Stimulated activated CD8-positive, alpha-beta memory T cell treated with anti-CD3 and anti-CD28 coated beads, Interleukin-4, amount 100 ng/mL, for 4 hours (primary cell): Measurements from ENCODE around the gene SMAD3.
A peak's percentile ranks its signal among the peaks of the same experiment; 100 is the strongest.
"Not testable (repeated sequence)": the region's sequence is repeated elsewhere in the genome, so short reads cannot be mapped to it uniquely, and the experiment has no call there.

ENCODE experiments used
- DNase-seq, 2 donors: peaks; one replicate each; pipeline ENCODE4 v3.0.0-alpha.2; 2020; ENCODE audit warnings: low read depth in 2 of 2, low spot score in 1 of 2

Gene SMAD3

DNA sequence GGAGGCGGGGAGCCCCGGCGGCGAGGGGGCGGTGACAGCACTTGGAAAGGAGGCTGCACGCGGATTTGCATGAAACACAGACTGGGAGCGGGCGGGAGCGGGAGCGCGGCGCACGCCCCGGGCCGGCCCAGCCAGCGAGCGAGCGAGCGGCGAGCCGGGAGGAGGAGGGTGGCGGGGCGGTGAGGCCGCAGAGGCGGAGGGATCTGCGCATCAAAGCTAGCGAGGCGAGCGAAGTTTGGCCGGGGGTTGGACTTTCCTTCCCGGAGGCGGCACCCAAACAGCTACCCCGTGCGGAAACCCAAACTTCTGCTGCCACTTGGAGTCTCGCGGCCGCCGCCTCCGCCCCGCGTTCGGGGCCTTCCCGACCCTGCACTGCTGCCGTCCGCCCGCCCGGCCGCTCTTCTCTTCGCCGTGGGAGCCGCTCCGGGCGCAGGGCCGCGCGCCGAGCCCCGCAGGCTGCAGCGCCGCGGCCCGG is at the start of gene SMAD3:
TSS of gene SMAD3 (plus strand) at position 72 of the 475 bp plus-strand sequence. CDS start 553 bp downstream, outside the sequence.
- peak in 1 of 2 donors; percentile 61 for DNase-seq

DNA sequence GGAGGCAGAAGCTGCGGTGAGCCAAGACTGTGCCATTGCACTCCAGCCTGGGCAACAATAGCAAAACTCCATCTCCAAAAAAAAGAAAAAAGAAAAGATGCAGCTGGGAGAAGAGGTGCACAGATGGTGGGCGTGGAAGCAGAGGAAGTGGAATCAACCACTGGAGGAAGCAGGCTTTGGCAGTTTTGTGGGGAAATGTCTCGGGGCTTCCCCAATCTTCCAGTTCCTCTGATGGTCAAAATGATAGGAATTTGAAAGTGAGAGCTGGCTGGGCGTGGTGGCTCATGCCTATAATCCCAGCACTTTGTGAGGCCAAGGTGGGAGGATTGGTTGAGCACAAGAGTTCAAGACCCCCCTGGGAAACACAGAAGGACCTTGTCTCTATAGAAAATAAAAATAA is 48.1 kb upstream of the SMAD3 start:
- no peak for DNase-seq

DNA sequence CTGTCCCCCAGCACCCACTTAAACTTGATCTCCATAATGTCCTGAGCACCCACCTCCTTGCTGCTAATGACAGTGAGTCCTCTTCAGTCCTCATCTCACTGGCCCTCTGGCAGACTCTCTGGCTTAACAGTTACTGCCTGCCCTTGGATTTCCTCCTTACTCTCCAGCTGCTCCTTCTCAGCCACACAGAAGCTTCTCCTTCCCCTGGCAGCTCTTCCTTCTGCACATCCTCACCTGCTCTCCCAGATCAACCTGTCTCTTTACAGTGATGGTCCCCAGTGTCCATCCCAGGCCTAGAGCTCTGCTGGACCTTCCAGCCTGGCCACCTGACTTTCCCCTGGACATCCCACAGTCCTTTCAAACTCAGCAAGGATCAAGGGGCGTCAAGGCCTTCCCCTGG is 47.4 kb upstream of the SMAD3 start:
- DNase-seq: no peak

DNA sequence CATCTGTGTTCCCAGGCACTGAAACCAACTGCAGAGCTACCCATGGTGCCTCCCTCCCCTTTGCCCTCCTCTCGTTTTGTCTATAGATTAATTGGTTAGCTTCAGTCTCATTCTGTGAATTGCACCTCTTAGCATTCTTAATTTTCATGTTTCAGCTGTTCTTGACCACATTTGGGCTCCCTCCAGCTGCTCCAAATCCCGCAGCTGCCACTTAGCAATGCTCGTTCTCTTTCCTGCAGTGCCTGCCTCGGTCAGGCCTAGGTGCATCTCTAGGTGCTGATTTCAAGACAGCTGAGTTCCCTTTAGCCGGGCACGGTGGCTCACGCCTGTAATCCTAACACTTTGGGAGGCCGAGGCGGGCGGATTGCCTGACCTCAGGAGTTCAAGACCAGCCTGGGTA is 47.0 kb upstream of the SMAD3 start:
- no peak for DNase-seq

DNA sequence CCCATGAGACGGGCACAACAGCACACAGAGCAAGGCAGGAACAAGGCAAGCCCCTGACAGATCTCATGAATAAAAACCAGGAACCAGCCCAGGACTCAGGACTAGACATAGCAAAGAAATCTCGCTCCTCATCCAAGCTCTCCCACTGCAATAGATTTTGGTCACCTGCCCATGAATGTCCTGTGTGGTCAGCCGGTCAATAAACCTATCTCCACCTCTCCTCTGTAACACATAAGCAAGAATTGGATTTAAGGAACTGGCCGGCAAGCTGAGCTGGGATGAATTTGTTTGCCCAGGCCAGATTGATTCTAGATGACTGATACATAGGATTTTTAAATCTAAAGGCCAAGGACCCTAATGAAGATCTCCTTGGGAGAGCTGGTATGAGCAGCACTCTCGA is 46.3 kb upstream of the SMAD3 start:
- no peak for DNase-seq

DNA sequence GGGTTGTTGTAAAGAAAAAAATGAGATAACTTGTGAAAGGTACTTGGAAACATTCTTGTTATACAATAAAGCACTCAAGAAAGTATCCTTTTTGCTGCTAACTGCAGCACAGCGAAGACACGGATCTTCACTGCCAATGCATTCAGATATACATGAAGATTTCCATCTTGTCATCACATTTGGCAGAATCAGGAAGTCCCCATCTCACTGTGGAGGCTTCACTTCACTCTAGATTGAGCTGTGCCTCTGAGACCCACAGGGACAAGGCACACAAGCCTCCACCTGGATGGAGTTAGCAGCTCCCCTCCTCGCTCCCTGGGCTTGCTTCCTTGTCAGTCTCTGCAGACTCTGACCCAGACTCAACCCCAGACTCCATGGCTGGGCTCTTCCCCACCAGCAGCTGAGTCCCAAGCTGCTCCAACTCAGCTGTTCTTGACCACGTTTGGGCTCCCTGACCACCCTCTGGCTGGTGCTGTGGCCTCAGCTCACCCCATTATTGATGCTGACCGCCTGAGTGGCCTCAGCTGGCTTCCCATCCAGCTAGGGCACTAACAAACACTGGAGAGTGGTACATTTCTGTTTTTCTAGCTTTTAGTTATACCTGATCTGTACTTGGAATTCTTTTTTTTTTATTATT is 45.4 kb upstream of the SMAD3 start:
- DNase-seq: no peak

DNA sequence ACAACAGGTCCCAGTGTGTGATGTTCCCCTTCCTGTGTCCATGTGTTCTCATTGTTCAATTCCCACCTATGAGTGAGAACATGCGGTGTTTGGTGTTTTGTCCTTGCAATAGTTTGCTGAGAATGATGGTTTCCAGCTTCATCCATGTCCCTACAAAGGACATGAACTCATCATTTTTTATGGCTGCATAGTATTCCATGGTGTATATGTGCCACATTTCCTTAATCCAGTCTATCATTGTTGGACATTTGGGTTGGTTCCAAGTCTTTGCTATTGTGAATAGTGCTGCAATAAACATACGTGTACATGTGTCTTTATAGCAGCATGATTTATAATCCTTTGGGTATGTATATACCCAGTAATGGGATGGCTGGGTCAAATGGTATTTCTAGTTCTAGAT is 44.7 kb upstream of the SMAD3 start:
- DNase-seq: not testable (repeated sequence)

DNA sequence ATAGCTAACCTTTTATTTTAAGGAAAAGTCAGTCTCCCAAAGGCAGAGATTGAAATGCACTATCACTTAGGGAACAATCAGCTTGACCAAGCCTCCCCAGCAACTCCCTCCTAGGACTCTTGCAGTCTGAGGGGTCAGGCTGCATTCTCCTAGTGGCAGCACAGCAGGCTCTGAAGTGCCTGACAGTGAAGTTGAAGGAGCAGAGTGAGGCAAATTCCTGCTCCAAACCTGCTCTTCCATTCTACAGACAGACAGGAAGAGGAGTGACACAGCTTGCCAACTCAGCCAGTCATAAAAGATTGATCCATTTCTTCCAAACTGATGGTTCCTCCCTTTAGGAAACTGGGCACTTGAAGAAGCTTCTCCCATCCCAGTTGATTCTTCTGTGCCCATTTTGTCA is 43.9 kb upstream of the SMAD3 start:
- no peak for DNase-seq

DNA sequence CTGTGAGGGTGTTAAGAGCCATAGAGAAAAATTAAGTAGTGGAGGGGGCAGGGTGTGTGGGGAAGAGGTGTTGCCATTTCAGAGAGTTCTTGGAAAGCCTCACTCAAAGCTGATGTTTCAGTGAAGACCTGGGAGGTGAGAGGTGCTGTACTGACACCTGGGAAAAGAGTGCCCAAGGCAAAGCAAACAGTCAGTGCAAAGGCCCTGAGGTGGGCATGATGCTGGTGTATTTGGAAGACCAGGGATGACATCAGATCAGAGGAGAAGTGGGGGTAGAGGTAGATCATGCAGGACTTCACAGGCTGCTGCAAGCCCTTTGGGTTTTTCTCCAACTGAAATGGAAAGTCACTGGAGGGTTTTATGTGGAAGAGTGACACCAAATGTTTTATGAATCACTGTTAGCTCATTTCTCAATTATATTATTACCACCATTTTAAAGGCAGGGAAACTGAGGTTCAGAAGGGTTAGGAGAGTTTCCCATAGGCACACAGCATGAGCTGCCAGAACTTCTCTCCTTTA is 42.8 kb upstream of the SMAD3 start:
- DNase-seq: no peak

DNA sequence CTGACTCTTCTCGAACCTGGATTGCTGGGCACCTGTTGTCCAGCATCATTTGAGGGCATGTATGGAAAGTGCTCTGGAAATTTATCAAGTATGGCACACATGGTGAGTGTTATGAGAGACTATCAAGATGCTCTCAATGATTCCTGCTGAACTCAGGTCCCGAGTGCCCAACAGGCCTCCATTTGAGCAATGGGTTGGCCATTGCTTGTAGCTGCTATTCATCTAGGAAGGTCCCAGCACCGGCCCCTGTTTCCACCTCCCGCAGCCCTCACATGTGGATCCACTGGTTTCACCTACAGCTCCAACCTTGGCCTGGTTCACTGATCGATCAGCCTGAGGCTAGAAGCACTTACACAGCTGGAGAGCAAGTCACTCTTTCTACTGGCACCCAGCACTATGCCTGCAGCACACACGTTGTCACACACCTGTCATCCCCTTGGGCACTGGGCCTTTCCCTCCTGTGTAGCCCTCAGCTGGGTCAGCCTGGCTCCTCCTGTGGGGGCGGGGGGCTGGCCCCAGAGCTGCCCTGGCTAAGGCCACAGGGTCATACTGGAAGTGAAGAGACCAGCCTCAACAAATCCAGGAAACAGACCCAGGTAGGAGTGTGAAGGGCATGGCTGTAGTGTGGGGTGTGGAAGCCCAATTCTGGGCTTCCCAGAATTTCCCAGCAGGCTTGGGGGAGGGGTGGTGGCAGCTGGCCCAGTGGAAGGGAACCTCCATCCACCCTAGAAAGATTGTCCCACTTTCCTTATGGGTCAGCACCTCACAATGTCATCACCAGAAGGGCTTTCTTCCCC is 41.7 kb upstream of the SMAD3 start:
- DNase-seq: no peak

DNA sequence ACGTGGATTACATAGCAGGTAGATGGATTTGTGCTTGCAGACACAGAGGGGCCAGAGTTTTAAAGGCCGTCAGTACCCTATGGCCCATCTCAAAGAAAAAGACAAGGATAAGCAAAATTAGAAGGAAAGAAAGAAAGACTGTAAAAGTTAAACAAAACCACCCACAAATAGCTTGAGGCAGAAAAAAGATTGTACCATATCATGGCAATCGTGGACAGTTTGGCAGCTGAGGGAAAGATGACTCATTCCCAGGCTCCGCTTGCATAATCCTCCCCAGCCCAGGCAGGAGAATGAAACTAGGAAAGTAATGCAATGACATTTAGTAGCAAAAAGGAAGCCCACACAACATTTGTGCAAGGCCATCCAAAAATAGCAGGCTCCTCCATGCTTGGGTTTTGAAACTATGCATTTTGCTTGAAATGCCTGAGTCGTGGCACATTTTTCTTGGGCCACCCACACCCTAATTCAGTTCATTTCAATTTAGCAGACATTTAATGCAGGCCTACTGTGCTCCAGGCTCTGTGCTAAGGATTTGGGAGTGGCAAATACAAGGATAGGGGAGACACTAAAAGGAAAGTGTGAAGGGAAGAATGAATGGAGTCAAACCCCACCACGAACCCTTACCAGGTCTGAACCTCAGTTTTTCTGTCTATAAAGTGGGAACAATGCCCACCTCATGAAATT is 40.9 kb upstream of the SMAD3 start:
- DNase-seq: no peak

DNA sequence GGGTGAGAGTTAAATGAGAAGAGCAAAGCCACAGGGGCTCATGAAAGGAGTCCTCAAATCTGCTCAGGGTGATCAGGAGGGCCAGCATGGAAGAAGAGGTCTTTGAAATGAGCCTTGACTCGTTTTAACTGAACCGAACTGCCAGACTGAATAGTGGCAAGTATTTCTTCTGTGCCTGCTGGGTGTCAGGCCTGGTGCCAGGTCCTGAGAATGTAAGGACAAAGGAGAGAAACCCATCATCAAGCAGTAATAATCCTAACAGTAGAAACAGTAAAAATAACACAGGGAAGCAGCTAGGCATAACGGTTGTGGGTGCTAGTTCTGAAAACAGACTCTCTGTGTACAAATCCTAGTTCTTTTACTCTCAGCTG is 40.4 kb upstream of the SMAD3 start:
- no peak for DNase-seq

DNA sequence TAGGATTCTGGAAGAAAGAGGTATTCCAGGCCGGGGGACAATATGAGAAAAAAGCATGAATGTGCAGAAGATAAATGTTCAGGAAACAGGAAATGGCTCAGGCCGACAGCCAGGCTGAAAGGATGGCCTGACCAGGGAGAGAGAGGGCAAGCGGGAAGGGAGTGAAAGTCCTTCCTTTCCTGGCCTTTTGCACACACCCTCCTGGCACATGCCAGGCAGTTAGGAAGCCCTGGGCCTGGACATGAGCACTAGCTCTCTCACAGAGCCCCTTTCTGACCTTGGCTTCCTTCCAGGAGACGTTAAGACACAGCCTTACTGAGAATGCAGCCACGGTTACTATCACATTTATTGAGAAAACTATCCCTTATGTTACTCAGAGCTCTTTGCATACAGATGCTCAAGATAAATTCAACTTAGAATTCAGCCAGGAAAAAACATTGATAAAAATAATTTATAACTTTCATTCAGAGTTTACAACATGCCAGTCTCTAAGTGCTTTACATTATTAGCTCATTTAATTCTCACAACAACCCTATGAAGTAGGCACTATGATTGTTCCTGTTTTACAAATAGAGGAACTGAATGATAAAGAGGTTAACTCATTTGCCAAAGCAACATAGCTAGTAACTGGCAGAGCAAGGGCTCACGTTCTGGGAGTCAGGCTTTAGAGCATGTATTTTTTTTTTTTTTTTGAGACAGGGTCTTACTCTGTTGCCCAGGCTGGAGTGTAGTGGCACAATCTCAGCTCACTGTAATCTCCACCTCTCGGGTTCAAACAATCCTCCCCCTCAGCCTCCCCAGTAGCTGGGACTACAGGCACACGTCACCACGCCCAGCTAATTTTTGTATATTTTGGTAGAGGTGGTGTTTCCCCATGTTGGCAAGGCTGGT is 39.4 kb upstream of the SMAD3 start:
- no peak for DNase-seq

DNA sequence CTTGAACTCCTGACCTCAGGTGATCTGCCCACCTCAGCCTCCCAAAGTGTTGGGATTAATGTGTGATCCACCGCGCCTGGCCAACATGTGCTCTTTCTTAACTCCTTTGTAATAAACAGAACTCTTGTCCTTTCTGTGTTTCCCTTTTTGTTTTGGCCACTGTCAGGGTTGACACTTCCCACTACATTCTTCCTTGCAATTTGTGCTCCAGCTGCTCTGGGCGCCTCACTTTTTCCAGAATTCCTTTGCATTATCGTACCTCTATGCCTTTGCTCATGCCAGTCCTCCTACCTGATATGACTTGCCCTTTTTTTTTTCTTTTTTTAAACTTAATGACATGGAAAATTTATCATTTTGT is 38.8 kb upstream of the SMAD3 start:
- DNase-seq: no peak

DNA sequence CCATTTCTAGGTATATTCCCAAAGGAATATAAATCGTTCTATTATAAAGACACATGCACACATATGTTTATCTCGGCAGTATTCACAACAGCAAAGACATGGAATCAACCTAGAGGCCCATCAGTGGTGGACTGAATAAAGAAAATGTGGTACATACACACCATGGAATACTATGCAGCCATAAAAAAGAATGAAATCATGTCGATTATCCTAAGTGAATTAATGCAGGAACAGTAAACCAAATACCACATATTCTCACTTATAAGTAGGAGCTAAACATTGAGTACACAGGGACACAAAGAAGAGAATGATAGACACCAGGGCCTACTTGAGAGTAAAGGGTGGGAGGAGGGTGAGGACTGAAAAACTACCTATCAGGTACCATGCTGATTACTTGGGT is 37.0 kb upstream of the SMAD3 start:
- DNase-seq: not testable (repeated sequence)

DNA sequence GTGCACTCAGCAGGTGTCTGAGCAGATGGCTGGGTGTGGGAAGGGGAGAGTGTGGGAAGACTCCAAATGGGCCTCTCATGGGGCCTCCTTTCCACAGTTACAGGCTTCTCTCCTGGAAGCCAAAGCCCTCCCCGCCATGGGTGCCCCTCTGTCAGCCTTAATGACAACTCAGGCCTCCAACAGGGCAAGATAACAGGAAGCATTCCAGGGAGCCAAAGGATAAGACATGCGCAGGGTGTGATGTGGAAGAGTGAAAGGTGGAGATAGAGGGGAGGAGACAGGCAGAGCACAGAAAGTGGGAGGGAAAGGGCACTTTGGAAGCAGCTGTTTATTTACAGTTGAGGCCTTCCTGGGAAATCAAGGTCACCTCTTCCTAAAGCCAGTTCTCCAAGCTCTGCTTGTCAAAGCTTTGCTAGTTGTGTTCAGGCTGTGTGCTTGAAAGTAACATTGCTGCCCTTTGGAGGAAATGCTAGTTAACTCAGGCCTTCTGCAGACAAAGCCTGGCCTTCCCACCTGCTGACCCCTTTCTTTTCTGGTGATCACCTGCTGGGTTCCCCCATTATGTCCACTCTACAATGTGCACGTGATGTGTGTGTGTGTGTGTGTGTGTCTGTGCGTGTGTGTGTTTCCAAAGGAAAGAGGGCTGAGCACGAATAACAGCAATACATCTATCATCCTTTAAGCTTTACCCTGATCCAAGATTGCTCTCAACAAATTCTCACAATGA is 35.2 kb upstream of the SMAD3 start:
- DNase-seq: no peak

DNA sequence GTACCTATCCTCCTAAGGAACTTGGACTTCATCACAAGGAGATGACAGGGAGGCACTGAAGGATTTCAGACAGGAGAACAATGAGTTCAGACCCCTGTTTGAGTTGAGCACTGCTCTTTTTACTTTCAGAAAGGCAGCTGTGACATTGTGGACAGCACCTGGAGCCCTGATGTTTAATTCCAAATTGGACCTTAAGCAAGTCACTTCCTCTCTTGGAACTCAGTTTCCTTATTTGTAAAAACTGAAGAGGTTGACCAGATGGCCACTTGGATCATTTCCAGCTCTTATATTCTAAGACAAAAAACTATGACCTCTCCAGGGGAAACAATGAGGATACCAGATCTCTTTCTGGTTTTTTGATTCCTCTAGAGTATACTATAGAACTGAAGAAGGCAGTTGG is 34.1 kb upstream of the SMAD3 start:
- no peak for DNase-seq

DNA sequence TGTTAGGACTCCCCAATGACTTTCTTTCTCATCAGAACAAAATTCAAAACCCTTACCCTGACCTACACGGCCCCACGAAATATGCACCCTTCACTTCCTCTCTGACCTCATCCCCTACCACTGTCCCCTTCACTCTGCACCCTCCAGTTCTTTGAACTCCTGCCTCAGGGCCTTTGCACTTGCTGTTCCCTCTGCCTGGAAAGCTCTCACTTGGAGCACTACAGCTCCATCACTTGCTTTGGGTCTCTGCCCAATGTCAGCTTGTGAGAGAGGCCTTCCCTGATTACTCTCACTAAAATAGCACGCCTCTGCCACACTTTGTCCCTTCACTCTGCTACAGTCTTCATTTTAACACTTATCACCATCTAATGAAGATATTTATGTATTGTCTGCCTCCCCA is 32.8 kb upstream of the SMAD3 start:
- DNase-seq: no peak

DNA sequence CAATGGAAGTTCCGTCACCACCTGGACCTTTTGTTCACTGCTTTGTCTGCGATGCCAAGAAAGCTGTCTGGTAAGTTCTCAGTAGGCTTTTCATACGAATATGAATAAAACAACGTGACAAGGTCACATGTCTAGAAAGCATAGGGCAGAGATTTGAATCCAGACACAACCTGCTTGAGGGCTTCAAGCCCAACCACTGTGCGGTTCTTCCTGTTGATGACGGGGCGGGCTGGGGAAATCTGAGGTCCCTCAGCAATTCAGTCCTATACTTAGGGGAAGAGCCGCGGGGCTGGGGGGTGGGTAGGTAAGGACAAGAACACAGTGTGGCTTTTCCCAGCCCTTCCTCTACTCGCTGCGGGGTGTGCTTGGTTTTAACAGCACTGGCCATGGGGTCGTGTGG is 32.4 kb upstream of the SMAD3 start:
- no peak for DNase-seq

DNA sequence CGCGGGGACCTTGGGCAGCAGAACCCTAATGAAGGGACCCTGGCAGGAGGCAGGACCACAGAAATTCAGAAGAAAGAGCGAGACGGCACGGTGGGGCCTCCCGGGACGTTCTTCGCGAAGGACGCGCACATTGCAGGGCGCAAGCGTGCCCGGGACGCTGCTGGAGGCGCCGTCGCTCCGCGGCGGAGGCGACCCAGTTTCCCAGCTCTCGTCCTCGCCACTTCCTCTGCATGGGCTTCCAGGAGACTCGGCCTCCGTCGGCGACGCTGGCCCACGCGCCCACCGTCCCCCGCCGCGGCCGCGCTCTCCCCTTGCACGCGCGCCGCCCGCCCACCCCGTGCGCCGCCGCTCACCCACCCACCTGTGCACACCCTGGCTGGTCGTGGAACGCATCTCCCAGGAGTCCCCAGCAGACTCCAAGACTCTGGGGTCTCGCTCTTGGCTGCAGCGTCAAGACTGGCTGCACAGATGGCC is 31.8 kb upstream of the SMAD3 start:
- DNase-seq: no peak
